Peyer's patch (tissue), 4 donors: Measurements from ENCODE around the gene AXDND1.

ENCODE experiments used
- POLR2A ChIP-seq, 2 donors: fragments of 450-650 bp; IDR thresholded peaks; one replicate each; pipeline ENCODE4 v1.5.1; 2017; ENCODE audit warnings: antibody characterized with exemption in 2 of 2, mild to moderate bottlenecking in 2 of 2, moderate library complexity in 2 of 2
- TF ChIP-seq, protein P1 (sequence below), 6 experiments: fragments of 450-650 bp in 4 of 6; fragments of 200-600 bp in 2 of 6; sonication (generic) in 1 of 6; IDR thresholded peaks; one replicate each; pipeline ENCODE4 v1.5.1; 2017 to 2019; ENCODE audit warnings: antibody characterized with exemption in 6 of 6, mild to moderate bottlenecking in 3 of 6, moderate library complexity in 1 of 6

DNA sequence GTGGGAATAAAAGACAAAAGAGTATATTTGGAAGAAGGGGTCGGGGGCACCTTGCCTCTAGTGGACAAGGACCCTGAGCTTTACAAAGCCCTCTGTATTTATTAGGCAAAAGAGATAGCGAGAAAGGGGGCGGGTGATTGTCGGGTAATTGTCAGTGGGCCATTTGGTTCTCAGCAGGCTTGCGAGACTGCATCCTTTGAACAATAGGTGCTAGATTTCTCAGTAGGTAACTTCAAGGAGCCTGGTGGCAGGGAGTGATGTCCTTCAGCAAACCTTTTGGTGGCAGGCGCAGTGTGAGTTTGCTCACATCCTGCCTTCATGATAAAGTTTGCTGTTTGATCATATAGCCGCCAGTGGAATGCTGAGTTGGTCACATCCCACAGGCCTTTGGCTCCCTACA lies 71.4 kb downstream of the AXDND1 start:
- TF ChIP-seq, protein P1, sequence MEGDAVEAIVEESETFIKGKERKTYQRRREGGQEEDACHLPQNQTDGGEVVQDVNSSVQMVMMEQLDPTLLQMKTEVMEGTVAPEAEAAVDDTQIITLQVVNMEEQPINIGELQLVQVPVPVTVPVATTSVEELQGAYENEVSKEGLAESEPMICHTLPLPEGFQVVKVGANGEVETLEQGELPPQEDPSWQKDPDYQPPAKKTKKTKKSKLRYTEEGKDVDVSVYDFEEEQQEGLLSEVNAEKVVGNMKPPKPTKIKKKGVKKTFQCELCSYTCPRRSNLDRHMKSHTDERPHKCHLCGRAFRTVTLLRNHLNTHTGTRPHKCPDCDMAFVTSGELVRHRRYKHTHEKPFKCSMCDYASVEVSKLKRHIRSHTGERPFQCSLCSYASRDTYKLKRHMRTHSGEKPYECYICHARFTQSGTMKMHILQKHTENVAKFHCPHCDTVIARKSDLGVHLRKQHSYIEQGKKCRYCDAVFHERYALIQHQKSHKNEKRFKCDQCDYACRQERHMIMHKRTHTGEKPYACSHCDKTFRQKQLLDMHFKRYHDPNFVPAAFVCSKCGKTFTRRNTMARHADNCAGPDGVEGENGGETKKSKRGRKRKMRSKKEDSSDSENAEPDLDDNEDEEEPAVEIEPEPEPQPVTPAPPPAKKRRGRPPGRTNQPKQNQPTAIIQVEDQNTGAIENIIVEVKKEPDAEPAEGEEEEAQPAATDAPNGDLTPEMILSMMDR (IDR thresholded peaks at IDR 0.05): no peak
- no peak for TF ChIP-seq POLR2A (IDR thresholded peaks at IDR 0.05)
